B cell (primary cell): ENCODE measurements around the gene COX17.

ENCODE experiments used
- EZH2 ChIP-seq: IDR thresholded peaks from 2 replicates; pipeline ENCODE4 v1.6.1; 2012; ENCODE audit warnings: borderline replicate concordance, low read depth, mild to moderate bottlenecking, moderate library complexity, low read length; ENCODE audit not compliant: insufficient read depth, poor library complexity, severe bottlenecking
- TF ChIP-seq, protein P1 (sequence below): fragments of 200-600 bp; IDR thresholded peaks from one replicate; pipeline ENCODE4 v1.8.0; 2022; ENCODE audit warnings: antibody characterized with exemption, mild to moderate bottlenecking

DNA sequence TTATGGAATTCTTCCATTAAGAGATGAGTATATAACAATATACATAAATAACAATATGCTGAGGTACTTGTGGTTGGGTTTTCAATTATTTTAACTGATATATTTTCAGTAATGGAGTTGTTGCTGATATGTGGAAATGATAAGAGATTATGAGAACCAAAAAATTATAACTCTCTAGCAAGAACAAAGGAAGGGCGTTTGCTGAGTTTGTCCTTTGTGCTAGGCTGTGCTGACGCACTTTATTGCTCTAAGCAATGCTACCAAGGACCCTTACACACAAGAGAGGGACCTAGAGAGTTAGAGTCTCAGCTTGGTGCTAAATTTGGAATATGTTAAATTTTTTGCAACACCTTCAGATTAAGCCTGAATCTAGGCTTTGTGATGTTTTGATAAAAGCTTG lies 49.7 kb upstream of the COX17 start:
- TF ChIP-seq, protein P1, sequence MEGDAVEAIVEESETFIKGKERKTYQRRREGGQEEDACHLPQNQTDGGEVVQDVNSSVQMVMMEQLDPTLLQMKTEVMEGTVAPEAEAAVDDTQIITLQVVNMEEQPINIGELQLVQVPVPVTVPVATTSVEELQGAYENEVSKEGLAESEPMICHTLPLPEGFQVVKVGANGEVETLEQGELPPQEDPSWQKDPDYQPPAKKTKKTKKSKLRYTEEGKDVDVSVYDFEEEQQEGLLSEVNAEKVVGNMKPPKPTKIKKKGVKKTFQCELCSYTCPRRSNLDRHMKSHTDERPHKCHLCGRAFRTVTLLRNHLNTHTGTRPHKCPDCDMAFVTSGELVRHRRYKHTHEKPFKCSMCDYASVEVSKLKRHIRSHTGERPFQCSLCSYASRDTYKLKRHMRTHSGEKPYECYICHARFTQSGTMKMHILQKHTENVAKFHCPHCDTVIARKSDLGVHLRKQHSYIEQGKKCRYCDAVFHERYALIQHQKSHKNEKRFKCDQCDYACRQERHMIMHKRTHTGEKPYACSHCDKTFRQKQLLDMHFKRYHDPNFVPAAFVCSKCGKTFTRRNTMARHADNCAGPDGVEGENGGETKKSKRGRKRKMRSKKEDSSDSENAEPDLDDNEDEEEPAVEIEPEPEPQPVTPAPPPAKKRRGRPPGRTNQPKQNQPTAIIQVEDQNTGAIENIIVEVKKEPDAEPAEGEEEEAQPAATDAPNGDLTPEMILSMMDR: no peak
- TF ChIP-seq EZH2: no peak
